ENCODE measurements around the gene TMEM200B.
"Not testable (repeated sequence)": the region's sequence is repeated elsewhere in the genome, so short reads cannot be mapped to it uniquely, and the experiment has no call there.

GRCh38 chr1:29092704-29093103, 31.0 kb downstream of the TMEM200B start:
- TF ChIP-seq, protein P1, sequence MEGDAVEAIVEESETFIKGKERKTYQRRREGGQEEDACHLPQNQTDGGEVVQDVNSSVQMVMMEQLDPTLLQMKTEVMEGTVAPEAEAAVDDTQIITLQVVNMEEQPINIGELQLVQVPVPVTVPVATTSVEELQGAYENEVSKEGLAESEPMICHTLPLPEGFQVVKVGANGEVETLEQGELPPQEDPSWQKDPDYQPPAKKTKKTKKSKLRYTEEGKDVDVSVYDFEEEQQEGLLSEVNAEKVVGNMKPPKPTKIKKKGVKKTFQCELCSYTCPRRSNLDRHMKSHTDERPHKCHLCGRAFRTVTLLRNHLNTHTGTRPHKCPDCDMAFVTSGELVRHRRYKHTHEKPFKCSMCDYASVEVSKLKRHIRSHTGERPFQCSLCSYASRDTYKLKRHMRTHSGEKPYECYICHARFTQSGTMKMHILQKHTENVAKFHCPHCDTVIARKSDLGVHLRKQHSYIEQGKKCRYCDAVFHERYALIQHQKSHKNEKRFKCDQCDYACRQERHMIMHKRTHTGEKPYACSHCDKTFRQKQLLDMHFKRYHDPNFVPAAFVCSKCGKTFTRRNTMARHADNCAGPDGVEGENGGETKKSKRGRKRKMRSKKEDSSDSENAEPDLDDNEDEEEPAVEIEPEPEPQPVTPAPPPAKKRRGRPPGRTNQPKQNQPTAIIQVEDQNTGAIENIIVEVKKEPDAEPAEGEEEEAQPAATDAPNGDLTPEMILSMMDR (IDR thresholded peaks at IDR 0.05 in 2 of 3, conservative IDR thresholded peaks at IDR 0.05 in 1 of 3; ENCODE audit: borderline replicate concordance in 1 of 3, insufficient read depth in 1 of 3, low read depth in 2 of 3, low read length in 2 of 3) = not testable (repeated sequence)
- TF ChIP-seq, protein P2, sequence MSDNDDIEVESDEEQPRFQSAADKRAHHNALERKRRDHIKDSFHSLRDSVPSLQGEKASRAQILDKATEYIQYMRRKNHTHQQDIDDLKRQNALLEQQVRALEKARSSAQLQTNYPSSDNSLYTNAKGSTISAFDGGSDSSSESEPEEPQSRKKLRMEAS (IDR thresholded peaks at IDR 0.05) = not testable (repeated sequence)
- not testable (repeated sequence) for TF ChIP-seq RAD21 (IDR thresholded peaks at IDR 0.05; ENCODE audit: low read depth); ELF1 (IDR thresholded peaks at IDR 0.05; ENCODE audit: borderline replicate concordance, low read depth); POLR2A (IDR thresholded peaks at IDR 0.05; ENCODE audit: borderline replicate concordance, extremely low read depth, insufficient read depth, insufficient read length); POLR2AphosphoS5 (IDR thresholded peaks at IDR 0.05; ENCODE audit: low read depth, low read length); YY1 (IDR thresholded peaks at IDR 0.05; ENCODE audit: extremely low read depth, insufficient replicate concordance, low read depth, low read length); EZH2phosphoT487 (IDR thresholded peaks at IDR 0.05; ENCODE audit: borderline replicate concordance); EZH2 (IDR thresholded peaks at IDR 0.05); SRF (IDR thresholded peaks at IDR 0.05; ENCODE audit: low read depth)
- TF ChIP-seq, protein P3, sequence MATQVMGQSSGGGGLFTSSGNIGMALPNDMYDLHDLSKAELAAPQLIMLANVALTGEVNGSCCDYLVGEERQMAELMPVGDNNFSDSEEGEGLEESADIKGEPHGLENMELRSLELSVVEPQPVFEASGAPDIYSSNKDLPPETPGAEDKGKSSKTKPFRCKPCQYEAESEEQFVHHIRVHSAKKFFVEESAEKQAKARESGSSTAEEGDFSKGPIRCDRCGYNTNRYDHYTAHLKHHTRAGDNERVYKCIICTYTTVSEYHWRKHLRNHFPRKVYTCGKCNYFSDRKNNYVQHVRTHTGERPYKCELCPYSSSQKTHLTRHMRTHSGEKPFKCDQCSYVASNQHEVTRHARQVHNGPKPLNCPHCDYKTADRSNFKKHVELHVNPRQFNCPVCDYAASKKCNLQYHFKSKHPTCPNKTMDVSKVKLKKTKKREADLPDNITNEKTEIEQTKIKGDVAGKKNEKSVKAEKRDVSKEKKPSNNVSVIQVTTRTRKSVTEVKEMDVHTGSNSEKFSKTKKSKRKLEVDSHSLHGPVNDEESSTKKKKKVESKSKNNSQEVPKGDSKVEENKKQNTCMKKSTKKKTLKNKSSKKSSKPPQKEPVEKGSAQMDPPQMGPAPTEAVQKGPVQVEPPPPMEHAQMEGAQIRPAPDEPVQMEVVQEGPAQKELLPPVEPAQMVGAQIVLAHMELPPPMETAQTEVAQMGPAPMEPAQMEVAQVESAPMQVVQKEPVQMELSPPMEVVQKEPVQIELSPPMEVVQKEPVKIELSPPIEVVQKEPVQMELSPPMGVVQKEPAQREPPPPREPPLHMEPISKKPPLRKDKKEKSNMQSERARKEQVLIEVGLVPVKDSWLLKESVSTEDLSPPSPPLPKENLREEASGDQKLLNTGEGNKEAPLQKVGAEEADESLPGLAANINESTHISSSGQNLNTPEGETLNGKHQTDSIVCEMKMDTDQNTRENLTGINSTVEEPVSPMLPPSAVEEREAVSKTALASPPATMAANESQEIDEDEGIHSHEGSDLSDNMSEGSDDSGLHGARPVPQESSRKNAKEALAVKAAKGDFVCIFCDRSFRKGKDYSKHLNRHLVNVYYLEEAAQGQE (IDR thresholded peaks at IDR 0.05; ENCODE audit: low read depth) = not testable (repeated sequence)

Data from HCT116 (cell line).